CD14-positive monocyte (primary cell): ENCODE data around the gene ZNF398. TPM values are rescaled to one million over a fixed set of nuclear protein-coding genes. Genes with fewer than 3 reads are reported as not detected.
A peak's percentile ranks its signal among the peaks of the same experiment; 100 is the strongest.

ENCODE experiments used
- DNase-seq, 3 donors: peaks; one replicate each; pipeline ENCODE4 v3.0.0-alpha.2; 2011 to 2022
- H2AFZ ChIP-seq: 2 replicates; pipeline ENCODE4 v1.6.0; 2012; ENCODE audit warnings: mild to moderate bottlenecking, low read depth, low read length, inconsistent platforms; ENCODE audit not compliant: insufficient read depth, poor library complexity, severe bottlenecking
- H3K27ac ChIP-seq, 2 donors: 1 replicate in 1 of 2; 2 replicates in 1 of 2; pipeline ENCODE4 v1.5.1; 2012 to 2013; ENCODE audit warnings: low read length in 2 of 2, control low read depth in 1 of 2, inconsistent platforms in 1 of 2, low read depth in 1 of 2, mild to moderate bottlenecking in 1 of 2
- H3K27me3 ChIP-seq, 2 donors: one replicate each; pipeline versions ENCODE4 v1.6.0 to v1.6.1; 2011 to 2013; ENCODE audit warnings: low read length in 2 of 2; ENCODE audit not compliant: control insufficient read depth in 2 of 2, insufficient read depth in 2 of 2
- H3K36me3 ChIP-seq, 2 donors: replicated peaks in 1 of 2; 1 replicate in 1 of 2; 2 replicates in 1 of 2; pipeline versions ENCODE4 v1.5.1 to v1.6.1; 2012 to 2013; ENCODE audit warnings: low read length in 2 of 2, control low read depth in 1 of 2, inconsistent platforms in 1 of 2, mild to moderate bottlenecking in 1 of 2; ENCODE audit not compliant: insufficient read depth in 2 of 2, control insufficient read depth in 1 of 2
- H3K4me1 ChIP-seq, 2 donors: 1 replicate in 1 of 2; 2 replicates in 1 of 2; pipeline versions ENCODE4 v1.5.1 to v1.6.1; 2012 to 2013; ENCODE audit warnings: low read length in 2 of 2, control low read depth in 1 of 2, inconsistent platforms in 1 of 2, mild to moderate bottlenecking in 1 of 2, moderate library complexity in 1 of 2; ENCODE audit not compliant: insufficient read depth in 2 of 2, control insufficient read depth in 1 of 2
- H3K4me2 ChIP-seq: replicated peaks from 2 replicates; pipeline ENCODE3; 2012; ENCODE audit warnings: low read length, moderate library complexity, mild to moderate bottlenecking; ENCODE audit not compliant: poor library complexity, severe bottlenecking; ENCODE audit errors: extremely low read depth
- H3K4me3 ChIP-seq, 3 experiments: fragments of 200-600 bp in 1 of 3; sonication (generic) in 1 of 3; replicated peaks in 1 of 3; 1 replicate in 2 of 3; 2 replicates in 1 of 3; pipeline ENCODE4 v1.5.1; 2011 to 2013; ENCODE audit warnings: low read length in 3 of 3, mild to moderate bottlenecking in 3 of 3, control low read depth in 2 of 3, low read depth in 2 of 3, inconsistent platforms in 1 of 3, moderate library complexity in 1 of 3
- H3K79me2 ChIP-seq: 2 replicates; pipeline ENCODE4 v1.6.0; 2012; ENCODE audit warnings: mild to moderate bottlenecking, control low read depth, inconsistent platforms, low read length, moderate library complexity; ENCODE audit not compliant: insufficient read depth
- H3K9ac ChIP-seq: 2 replicates; pipeline ENCODE4 v1.6.0; 2017; ENCODE audit warnings: low read length, mild to moderate bottlenecking; ENCODE audit not compliant: insufficient read depth, poor library complexity, severe bottlenecking
- H3K9me3 ChIP-seq, 2 donors: replicated peaks in 1 of 2; 1 replicate in 1 of 2; 2 replicates in 1 of 2; pipeline versions ENCODE4 v1.5.1 to v1.6.1; 2012 to 2013; ENCODE audit warnings: low read length in 2 of 2, control low read depth in 1 of 2; ENCODE audit not compliant: control insufficient read depth in 1 of 2, insufficient read depth in 1 of 2
- H4K20me1 ChIP-seq: 2 replicates; pipeline ENCODE4 v1.6.0; 2012; ENCODE audit warnings: mild to moderate bottlenecking, low read length, control low read depth, moderate library complexity; ENCODE audit not compliant: insufficient read depth
- H3K27ac Mint-ChIP-seq, 7 donors: one replicate each; pipeline ENCODE4 v1.8.0; 2020; ENCODE audit warnings: mild to moderate bottlenecking in 7 of 7, mixed read lengths in 7 of 7, moderate library complexity in 6 of 7, inconsistent platforms in 2 of 7
- H3K27me3 Mint-ChIP-seq, 3 donors: one replicate each; pipeline ENCODE4 v1.8.0; 2021 to 2022; ENCODE audit warnings: low read depth in 3 of 3, mild to moderate bottlenecking in 3 of 3, mixed read lengths in 3 of 3, moderate library complexity in 3 of 3, inconsistent platforms in 1 of 3
- H3K36me3 Mint-ChIP-seq, 2 donors: one replicate each; pipeline ENCODE4 v1.8.0; 2020; ENCODE audit warnings: mixed read lengths in 2 of 2, inconsistent platforms in 1 of 2, mild to moderate bottlenecking in 1 of 2
- H3K4me1 Mint-ChIP-seq: one replicate; pipeline ENCODE4 v1.8.0; 2020; ENCODE audit warnings: mild to moderate bottlenecking, mixed read lengths
- H3K4me3 Mint-ChIP-seq, 2 donors: one replicate each; pipeline ENCODE4 v1.8.0; 2020; ENCODE audit warnings: mild to moderate bottlenecking in 2 of 2, mixed read lengths in 2 of 2, moderate library complexity in 1 of 2
- H3K9me3 Mint-ChIP-seq, 7 donors: one replicate each; pipeline ENCODE4 v1.8.0; 2020 to 2022; ENCODE audit warnings: mixed read lengths in 7 of 7, mild to moderate bottlenecking in 6 of 7, moderate library complexity in 6 of 7, inconsistent platforms in 2 of 7
- CTCF ChIP-seq: fragments of 200-600 bp; IDR thresholded peaks from one replicate; pipeline ENCODE4 v1.8.0; 2022; ENCODE audit warnings: antibody characterized with exemption, mild to moderate bottlenecking
- WGBS: methylation state at CpG from one replicate; pipeline ENCODE4 v1.1.5; 2013; ENCODE audit warnings: missing lambda C conversion rate; ENCODE audit not compliant: insufficient coverage; 5-methylcytosine and 5-hydroxymethylcytosine counted together
- intact Hi-C, 2 donors: fragments of 100-400 bp; cut with micrococcal nuclease; formaldehyde crosslinking; loops; one replicate each; pipeline versions ENCODE4 v1.15.0 to v1.15.1; 2023
- polyA plus RNA-seq, 3 donors: library from polyadenylated mRNA; depleted of rRNA in 1 of 3; unstranded in 2 of 3; stranded (reverse) in 1 of 3; fragments of 300-500 nt in 2 of 3; fragments of >200 nt in 1 of 3; fragmentation: Illumina TruSeq in 2 of 3; gene quantifications; 1 replicate in 2 of 3; 2 replicates in 1 of 3; pipeline ENCODE4 v1.2.3, GENCODE V29; 2012 to 2021

Gene ZNF398
- polyA plus RNA-seq, 3 donors: 3.0 to 3.7 (median 3.1) TPM

- Histone ChIP-seq H4K20me1 (peaks cover 7% of the 10 kb centered on the region), H3K9me3 (no peaks in the 10 kb centered on the region), H3K27ac (no peak overlapping the region), H3K79me2 (peaks cover 17% of the 10 kb centered on the region), H3K36me3 (no peaks in the 10 kb centered on the region), H3K4me3 (no peak overlapping the region), H3K9ac (no peak overlapping the region), H3K4me2 (no peak overlapping the region), H3K4me1 (peaks cover 15 to 17% of the 10 kb centered on the region in 2 donors), H3K27me3 (peaks cover 0 to 2% of the 10 kb centered on the region in 2 donors), H2AFZ (no peak overlapping the region)
- WGBS: 69% methylated on average over 2 of the region's 5 CpGs
- Mint-ChIP-seq H3K27ac (no peak overlapping the region), H3K27me3 (peaks cover 23 to 35% (median 30%) of the 10 kb centered on the region in 3 donors), H3K4me3 (peak overlapping the region in 1 of 2 donors; percentile 69), H3K9me3 (peaks cover 0 to 1% (median 0%) of the 10 kb centered on the region in 7 donors), H3K4me1 (peaks cover 19% of the 10 kb centered on the region), H3K36me3 (no peaks in the 10 kb centered on the region)
- no peak for DNase-seq
- intact Hi-C loops: no loop called here
- TF ChIP-seq CTCF: no peak
These were observed 44.6 kb downstream of the ZNF398 start for GRCh38 chr7:149191851-149192250.

- peaks cover 0 to 2% of the 10 kb centered on the region in 2 donors for H3K27me3 ChIP-seq
- Mint-ChIP-seq H3K27ac (peak overlapping the region in 1 of 7 donors; percentile 8), H3K4me3 (peak overlapping the region; percentile 84 to 86), H3K27me3 (peaks cover 18 to 21% (median 20%) of the 10 kb centered on the region in 3 donors), H3K9me3 (peaks cover 0 to 1% (median 0%) of the 10 kb centered on the region in 7 donors), H3K4me1 (peaks cover 28% of the 10 kb centered on the region), H3K36me3 (peaks cover 17 to 20% of the 10 kb centered on the region in 2 donors)
- H3K4me2 ChIP-seq: peak overlapping the region; percentile 92
- DNase-seq: no peak
- intact Hi-C loops: no loop called here
- H4K20me1 ChIP-seq: peaks cover 11% of the 10 kb centered on the region
- H3K79me2 ChIP-seq: peaks cover 37% of the 10 kb centered on the region
- TF ChIP-seq CTCF: no peak
- H3K9ac ChIP-seq: peak overlapping the region; percentile 78
- H3K36me3 ChIP-seq: peaks cover 16 to 18% of the 10 kb centered on the region in 2 donors
- H3K9me3 ChIP-seq: no peaks in the 10 kb centered on the region
- peak overlapping the region in 1 of 2 donors; percentile 61 for H3K27ac ChIP-seq
- peak overlapping the region; percentile 85 to 93 (median 93) for H3K4me3 ChIP-seq
- H2AFZ ChIP-seq: peak overlapping the region; percentile 91
- 80% methylated on average over 1 of the region's 4 CpGs for WGBS
- H3K4me1 ChIP-seq: peaks cover 17 to 21% of the 10 kb centered on the region in 2 donors
These were observed 47.5 kb downstream of the ZNF398 start for GRCh38 chr7:149194799-149195179.
